Ishikawa (cell line): ENCODE measurements around the gene TMEM209.

Experiments used
- CEBPB ChIP-seq: IDR thresholded peaks from 2 replicates; pipeline ENCODE4 v1.6.1; 2012
- CREB1 ChIP-seq: IDR thresholded peaks from 2 replicates; pipeline ENCODE4 v1.6.1; 2012; ENCODE audit warnings: low read depth
- EGR1 ChIP-seq: IDR thresholded peaks from 2 replicates; pipeline ENCODE4 v1.6.1; 2012
- EP300 ChIP-seq: IDR thresholded peaks from 2 replicates; pipeline ENCODE4 v1.6.1; 2012; ENCODE audit warnings: borderline replicate concordance
- FOXM1 ChIP-seq: IDR thresholded peaks from 2 replicates; pipeline ENCODE4 v1.6.1; 2012; ENCODE audit warnings: low read depth, borderline replicate concordance
- NFIC ChIP-seq: IDR thresholded peaks from 2 replicates; pipeline ENCODE4 v1.6.1; 2012
- RAD21 ChIP-seq: IDR thresholded peaks from 2 replicates; pipeline ENCODE4 v1.6.1; 2012; ENCODE audit warnings: low read depth
- TAF1 ChIP-seq: IDR thresholded peaks from 2 replicates; pipeline ENCODE4 v1.6.1; 2012; ENCODE audit warnings: low read depth, mild to moderate bottlenecking
- TCF12 ChIP-seq: IDR thresholded peaks from 2 replicates; pipeline ENCODE4 v1.6.1; 2012; ENCODE audit warnings: low read depth
- TEAD4 ChIP-seq: IDR thresholded peaks from 2 replicates; pipeline ENCODE4 v1.6.1; 2012
- YY1 ChIP-seq: IDR thresholded peaks from 2 replicates; pipeline ENCODE4 v1.6.1; 2012; ENCODE audit warnings: low read depth
- ZBTB7A ChIP-seq: IDR thresholded peaks from 2 replicates; pipeline ENCODE4 v1.6.1; 2012; ENCODE audit warnings: low read depth
- TF ChIP-seq, protein P1 (sequence below): IDR thresholded peaks from 2 replicates; pipeline ENCODE4 v1.6.1; 2012; ENCODE audit warnings: low read depth, mild to moderate bottlenecking
- TF ChIP-seq, protein P2 (sequence below): IDR thresholded peaks from 2 replicates; pipeline ENCODE4 v1.6.1; 2012
- TF ChIP-seq, protein P3 (sequence below): IDR thresholded peaks from 2 replicates; pipeline ENCODE4 v1.6.1; 2012

The TMEM209 gene

DNA sequence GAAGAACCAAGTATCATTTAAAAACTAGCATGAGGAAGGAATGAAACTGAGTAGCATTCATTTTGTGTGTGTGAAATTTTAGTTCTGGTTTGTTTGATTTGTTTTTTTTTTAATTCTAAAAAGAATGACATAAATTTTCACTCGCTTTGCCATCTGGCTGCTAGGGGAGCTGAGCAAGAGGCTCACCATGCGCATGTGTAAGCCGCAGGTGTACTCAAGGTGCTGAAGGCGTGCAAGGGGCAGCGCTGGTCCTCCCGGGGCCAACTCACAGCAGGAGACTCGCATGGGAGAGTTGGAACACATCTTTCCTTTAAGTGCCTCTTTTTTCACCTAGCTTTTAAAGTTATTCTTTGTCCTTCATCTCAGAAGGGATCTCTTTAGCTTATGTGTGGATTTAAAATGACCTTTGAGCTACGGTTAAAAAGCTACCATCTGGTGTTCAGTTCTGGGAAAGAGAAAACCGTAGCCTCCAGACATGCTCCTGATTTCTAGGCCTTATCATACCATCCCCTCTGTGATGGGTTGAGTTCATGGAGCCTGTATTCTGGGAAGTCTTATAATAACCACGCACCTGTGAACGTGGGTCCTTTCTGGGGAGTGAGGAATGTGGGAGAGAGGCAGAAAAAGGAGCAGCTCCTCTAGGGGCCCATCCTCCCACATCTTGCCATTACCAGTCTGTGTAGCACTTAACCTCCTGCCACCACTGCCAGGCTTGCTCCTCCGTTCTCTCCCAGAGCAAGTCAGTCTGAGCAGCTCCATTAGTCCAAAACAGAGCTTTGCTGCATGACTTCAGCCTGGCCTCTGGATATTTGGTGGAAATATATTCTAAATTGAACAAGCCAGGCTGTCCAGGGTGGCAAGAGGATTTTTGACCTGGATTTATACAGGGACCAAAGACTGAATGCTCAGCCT is 73.0 kb downstream of the TMEM209 start:
- no peak for TF ChIP-seq TAF1
- TF ChIP-seq, protein P1, sequence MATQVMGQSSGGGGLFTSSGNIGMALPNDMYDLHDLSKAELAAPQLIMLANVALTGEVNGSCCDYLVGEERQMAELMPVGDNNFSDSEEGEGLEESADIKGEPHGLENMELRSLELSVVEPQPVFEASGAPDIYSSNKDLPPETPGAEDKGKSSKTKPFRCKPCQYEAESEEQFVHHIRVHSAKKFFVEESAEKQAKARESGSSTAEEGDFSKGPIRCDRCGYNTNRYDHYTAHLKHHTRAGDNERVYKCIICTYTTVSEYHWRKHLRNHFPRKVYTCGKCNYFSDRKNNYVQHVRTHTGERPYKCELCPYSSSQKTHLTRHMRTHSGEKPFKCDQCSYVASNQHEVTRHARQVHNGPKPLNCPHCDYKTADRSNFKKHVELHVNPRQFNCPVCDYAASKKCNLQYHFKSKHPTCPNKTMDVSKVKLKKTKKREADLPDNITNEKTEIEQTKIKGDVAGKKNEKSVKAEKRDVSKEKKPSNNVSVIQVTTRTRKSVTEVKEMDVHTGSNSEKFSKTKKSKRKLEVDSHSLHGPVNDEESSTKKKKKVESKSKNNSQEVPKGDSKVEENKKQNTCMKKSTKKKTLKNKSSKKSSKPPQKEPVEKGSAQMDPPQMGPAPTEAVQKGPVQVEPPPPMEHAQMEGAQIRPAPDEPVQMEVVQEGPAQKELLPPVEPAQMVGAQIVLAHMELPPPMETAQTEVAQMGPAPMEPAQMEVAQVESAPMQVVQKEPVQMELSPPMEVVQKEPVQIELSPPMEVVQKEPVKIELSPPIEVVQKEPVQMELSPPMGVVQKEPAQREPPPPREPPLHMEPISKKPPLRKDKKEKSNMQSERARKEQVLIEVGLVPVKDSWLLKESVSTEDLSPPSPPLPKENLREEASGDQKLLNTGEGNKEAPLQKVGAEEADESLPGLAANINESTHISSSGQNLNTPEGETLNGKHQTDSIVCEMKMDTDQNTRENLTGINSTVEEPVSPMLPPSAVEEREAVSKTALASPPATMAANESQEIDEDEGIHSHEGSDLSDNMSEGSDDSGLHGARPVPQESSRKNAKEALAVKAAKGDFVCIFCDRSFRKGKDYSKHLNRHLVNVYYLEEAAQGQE: no peak
- TF ChIP-seq ZBTB7A: no peak
- no peak for TF ChIP-seq CEBPB
- no peak for TF ChIP-seq CREB1
- no peak for TF ChIP-seq YY1
- TF ChIP-seq, protein P2, sequence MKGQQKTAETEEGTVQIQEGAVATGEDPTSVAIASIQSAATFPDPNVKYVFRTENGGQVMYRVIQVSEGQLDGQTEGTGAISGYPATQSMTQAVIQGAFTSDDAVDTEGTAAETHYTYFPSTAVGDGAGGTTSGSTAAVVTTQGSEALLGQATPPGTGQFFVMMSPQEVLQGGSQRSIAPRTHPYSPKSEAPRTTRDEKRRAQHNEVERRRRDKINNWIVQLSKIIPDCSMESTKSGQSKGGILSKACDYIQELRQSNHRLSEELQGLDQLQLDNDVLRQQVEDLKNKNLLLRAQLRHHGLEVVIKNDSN: no peak

DNA sequence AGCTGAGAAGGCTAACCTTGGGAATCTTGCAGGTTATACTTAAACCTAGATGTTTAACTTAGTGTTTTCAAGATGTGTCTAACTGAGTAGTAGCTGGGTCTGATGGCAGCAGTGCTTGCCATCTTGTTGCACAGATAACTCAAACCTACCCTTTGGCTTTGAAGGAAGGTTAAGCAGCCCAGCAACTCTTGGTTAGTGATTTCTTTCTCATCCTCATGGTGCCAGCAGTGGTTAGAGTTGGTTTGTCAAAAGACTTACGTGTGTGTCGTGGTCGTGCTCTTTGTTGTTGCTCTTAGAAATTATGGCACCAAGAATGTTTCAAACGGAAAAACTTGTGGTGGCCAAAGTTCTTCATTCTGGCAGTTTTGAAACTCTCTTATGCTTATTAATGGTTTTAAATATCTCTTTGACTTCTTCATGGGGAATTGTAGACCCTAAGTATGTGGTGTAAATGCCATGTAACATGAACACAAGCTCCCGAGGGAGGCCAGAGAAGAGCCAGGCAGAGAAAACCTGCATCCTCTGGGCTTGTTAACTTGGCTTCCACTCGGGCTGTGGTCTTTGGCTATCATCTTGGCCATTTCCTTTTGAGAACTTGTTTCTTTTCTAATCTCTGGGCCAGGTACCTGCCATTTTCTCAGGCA is 73.9 kb downstream of the TMEM209 start:
- TF ChIP-seq NFIC (no peak), YY1 (no peak), ZBTB7A (no peak), TAF1 (no peak), RAD21 (no peak)
- TF ChIP-seq, protein P3, sequence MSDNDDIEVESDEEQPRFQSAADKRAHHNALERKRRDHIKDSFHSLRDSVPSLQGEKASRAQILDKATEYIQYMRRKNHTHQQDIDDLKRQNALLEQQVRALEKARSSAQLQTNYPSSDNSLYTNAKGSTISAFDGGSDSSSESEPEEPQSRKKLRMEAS: no peak
- TF ChIP-seq, protein P2: no peak

DNA sequence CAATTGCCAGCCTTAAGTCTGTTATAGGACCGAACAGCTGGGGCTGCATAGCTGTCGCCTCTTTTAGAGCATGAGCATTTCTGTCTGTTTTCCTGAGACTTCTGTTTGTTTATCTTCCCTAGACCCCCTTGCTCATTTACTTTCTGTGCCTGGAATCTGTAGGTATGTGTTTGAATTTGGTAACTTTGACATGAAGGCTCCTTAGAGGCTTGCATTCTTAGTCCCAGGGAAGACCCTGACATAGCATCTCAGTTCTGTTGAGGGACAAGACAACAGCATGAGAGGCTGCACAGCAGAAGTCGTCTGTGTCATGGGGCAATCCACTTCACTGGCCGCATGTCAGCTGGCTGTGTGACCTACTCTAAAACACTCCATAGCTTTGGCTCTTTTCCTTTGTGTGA is 76.2 kb downstream of the TMEM209 start:
- TF ChIP-seq ZBTB7A (no peak), FOXM1 (no peak), NFIC (no peak), CEBPB (no peak)
- TF ChIP-seq, protein P3: no peak
- TF ChIP-seq, protein P1: no peak

DNA sequence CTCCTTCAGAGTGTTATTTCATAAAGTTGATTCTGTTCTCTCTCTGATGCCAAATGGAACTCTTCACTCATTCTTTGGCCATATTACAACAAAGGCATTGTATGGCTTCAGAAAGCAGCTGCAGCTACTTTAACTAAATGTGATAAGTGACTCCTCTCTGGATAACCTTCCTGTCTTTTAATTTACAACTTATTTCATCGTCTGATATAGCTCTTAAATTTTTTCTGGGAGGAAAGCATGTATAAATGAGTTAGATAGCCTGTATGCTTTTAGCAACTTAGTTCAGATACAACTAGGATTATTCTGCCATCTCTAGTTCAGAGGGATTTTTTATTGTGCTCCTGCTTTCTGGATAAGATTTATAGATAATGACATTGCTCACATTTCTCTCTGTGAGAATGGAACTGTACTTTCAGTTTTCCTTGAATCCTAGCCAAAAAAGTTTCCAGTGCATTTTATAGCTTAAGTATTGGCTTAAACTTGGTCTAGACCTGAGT is 77.3 kb downstream of the TMEM209 start:
- TF ChIP-seq EGR1: no peak
- no peak for TF ChIP-seq EP300
- TF ChIP-seq TCF12: no peak
- no peak for TF ChIP-seq ZBTB7A
- TF ChIP-seq, protein P2: no peak
- TF ChIP-seq CEBPB: no peak
- TF ChIP-seq YY1: no peak
- TF ChIP-seq TEAD4: no peak
- TF ChIP-seq CREB1: no peak
- TF ChIP-seq, protein P1: no peak
